MM.1S (cell line): ENCODE data around the gene MYPN.

Source experiments
- DNase-seq: peaks from one replicate; pipeline ENCODE4 v3.0.0-alpha.2; 2015
- H2AFZ ChIP-seq: fragments of 300-600 bp; sonication (generic); 2 replicates; pipeline ENCODE4 v1.6.0; 2016; ENCODE audit warnings: antibody characterized with exemption, low read length
- H3F3A ChIP-seq: fragments of 300-600 bp; sonication (generic); 2 replicates; pipeline ENCODE4 v1.6.1; 2016; ENCODE audit warnings: mild to moderate bottlenecking, antibody characterized with exemption, low read length, moderate library complexity, mixed read lengths; ENCODE audit not compliant: insufficient read depth
- H3K27ac ChIP-seq: fragments of 300-600 bp; sonication (generic); 2 replicates; pipeline ENCODE4 v1.5.1; 2016; ENCODE audit warnings: mild to moderate bottlenecking, low read length
- H3K27me3 ChIP-seq: fragments of 300-600 bp; sonication (generic); replicated peaks from 2 replicates; pipeline ENCODE4 v1.6.0; 2016; ENCODE audit warnings: low read length; ENCODE audit not compliant: insufficient read depth
- H3K36me3 ChIP-seq: fragments of 300-600 bp; sonication (generic); replicated peaks from 2 replicates; pipeline ENCODE4 v1.6.1; 2016; ENCODE audit warnings: mild to moderate bottlenecking, low read length, mixed read lengths; ENCODE audit not compliant: insufficient read depth
- H3K4me1 ChIP-seq: fragments of 300-600 bp; sonication (generic); 2 replicates; pipeline ENCODE4 v1.6.1; 2016; ENCODE audit warnings: low read length, mixed read lengths
- H3K4me2 ChIP-seq: fragments of 300-600 bp; sonication (generic); 2 replicates; pipeline ENCODE4 v1.6.0; 2016; ENCODE audit warnings: low read depth, low read length
- H3K4me3 ChIP-seq: fragments of 300-600 bp; sonication (generic); 2 replicates; pipeline ENCODE4 v1.5.1; 2016; ENCODE audit warnings: low read length, mixed read lengths
- H3K79me2 ChIP-seq: fragments of 300-600 bp; sonication (generic); 2 replicates; pipeline ENCODE4 v1.6.1; 2016; ENCODE audit warnings: mixed run types, low read length, mixed read lengths
- H3K9ac ChIP-seq: fragments of 300-600 bp; sonication (generic); 2 replicates; pipeline ENCODE4 v1.6.1; 2016; ENCODE audit warnings: low read length, mixed read lengths
- H3K9me2 ChIP-seq: fragments of 300-600 bp; sonication (generic); replicated peaks from 2 replicates; pipeline ENCODE4 v1.6.1; 2016; ENCODE audit warnings: mild to moderate bottlenecking, low read length, mixed read lengths; ENCODE audit not compliant: insufficient read depth
- H3K9me3 ChIP-seq: fragments of 300-600 bp; sonication (generic); replicated peaks from 2 replicates; pipeline ENCODE4 v1.6.1; 2016; ENCODE audit warnings: mild to moderate bottlenecking, low read length, mixed read lengths; ENCODE audit not compliant: insufficient read depth
- H4K20me1 ChIP-seq: fragments of 300-600 bp; sonication (generic); 2 replicates; pipeline ENCODE4 v1.6.1; 2016; ENCODE audit warnings: mild to moderate bottlenecking, low read length, moderate library complexity, mixed read lengths; ENCODE audit not compliant: insufficient read depth
- CTCF ChIP-seq: fragments of 300-600 bp; sonication (generic); IDR thresholded peaks from 2 replicates; pipeline ENCODE4 v1.5.1; 2016; ENCODE audit warnings: antibody characterized with exemption, low read length, mixed read lengths
- EZH2 ChIP-seq: fragments of 300-600 bp; sonication (generic); optimal IDR thresholded peaks from 2 replicates; pipeline ENCODE3; 2017; ENCODE audit warnings: low read depth, mild to moderate bottlenecking, antibody characterized with exemption, low read length, mixed read lengths
- EZH2phosphoT487 ChIP-seq: fragments of 300-600 bp; sonication (generic); IDR thresholded peaks from 2 replicates; pipeline ENCODE4 v1.6.1; 2018; ENCODE audit warnings: antibody characterized with exemption, low read length

MYPN gene

GRCh38 chr10:68073631-68074030 is 35.7 kb upstream of the MYPN start:
- Histone ChIP-seq H3K4me3 (peak overlapping the region; percentile 98), H3K36me3 (no peaks in the 10 kb centered on the region), H3K4me1 (peaks cover 16% of the 10 kb centered on the region), H3K4me2 (peak overlapping the region; percentile 84), H3K9ac (peak overlapping the region; percentile 88; the same call in 1 of the 2 replicates), H4K20me1 (no peaks in the 10 kb centered on the region), H3K27ac (no peak overlapping the region), H3K79me2 (peaks cover 44% of the 10 kb centered on the region), H3K9me2 (no peaks in the 10 kb centered on the region), H3K9me3 (no peaks in the 10 kb centered on the region), H3K27me3 (no peaks in the 10 kb centered on the region), H2AFZ (peak overlapping the region; percentile 97; the same call in 1 of the 2 replicates), H3F3A (peaks cover 4% of the 10 kb centered on the region; the same call in 1 of the 2 replicates)
- no peak for DNase-seq
- TF ChIP-seq EZH2 (no peak), EZH2phosphoT487 (no peak), CTCF (no peak)

GRCh38 chr10:68074031-68074774 is 35.1 kb upstream of the MYPN start:
- H3K4me3 ChIP-seq = peak overlapping the region; percentile 98
- no peaks in the 10 kb centered on the region for H3K9me3 ChIP-seq
- DNase-seq = no peak
- no peaks in the 10 kb centered on the region for H3K27me3 ChIP-seq
- H2AFZ ChIP-seq = peak overlapping the region; percentile 97
- H4K20me1 ChIP-seq = no peaks in the 10 kb centered on the region
- peak overlapping the region; percentile 78; the same call in 1 of the 2 replicates for H3K27ac ChIP-seq
- H3K4me2 ChIP-seq = peak overlapping the region; percentile 84
- peaks cover 16% of the 10 kb centered on the region for H3K4me1 ChIP-seq
- H3F3A ChIP-seq = peaks cover 4% of the 10 kb centered on the region; the same call in 1 of the 2 replicates
- TF ChIP-seq EZH2phosphoT487 = no peak
- no peak for TF ChIP-seq EZH2
- no peak for TF ChIP-seq CTCF
- no peaks in the 10 kb centered on the region for H3K36me3 ChIP-seq
- peak overlapping the region; percentile 88 for H3K9ac ChIP-seq
- peaks cover 43% of the 10 kb centered on the region for H3K79me2 ChIP-seq
- no peaks in the 10 kb centered on the region for H3K9me2 ChIP-seq

DNA sequence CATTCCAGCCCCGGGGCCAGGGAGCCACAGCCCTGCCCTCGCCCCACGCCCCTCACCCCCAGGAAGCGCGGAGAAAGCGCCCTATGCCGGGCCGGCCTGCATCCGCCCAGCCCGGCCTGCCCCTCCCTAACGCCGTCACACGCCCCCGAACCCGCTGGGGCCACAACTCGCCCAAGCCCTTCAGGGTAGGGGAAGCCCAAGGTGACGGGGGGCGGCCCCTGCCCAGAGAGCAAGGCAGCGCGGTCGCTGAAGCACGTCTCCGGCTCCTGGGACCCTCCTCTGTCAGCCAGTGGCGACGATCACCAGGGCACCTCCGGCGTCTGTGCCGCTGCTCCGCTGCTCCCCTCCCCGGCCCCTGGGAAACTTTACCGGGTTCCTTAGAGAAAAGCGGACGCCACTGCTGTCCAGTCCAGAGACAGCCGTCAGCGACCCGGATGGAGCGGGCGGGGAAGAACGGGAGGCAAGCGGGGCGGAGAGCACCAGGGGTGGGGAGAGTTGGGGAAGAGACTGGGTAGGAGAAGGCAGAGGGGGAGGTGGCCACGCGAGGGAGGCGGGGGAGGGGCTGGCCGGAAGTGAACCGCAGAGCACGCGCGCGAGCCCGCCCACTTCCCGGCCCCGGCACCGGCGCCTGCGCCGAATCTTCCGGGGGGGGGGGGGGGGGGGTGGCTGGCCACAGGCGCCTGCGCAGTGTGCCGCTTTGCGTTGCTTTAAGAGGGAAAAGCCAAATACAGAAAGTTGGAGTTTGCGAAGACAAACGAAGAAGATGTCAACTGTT is 34.3 kb upstream of the MYPN start, which contains the start of gene HERC4:
TSS of gene HERC4 (minus strand) at position 509 of the 775 bp plus-strand sequence. CDS start 2,175 bp downstream, outside the sequence.
- DNase-seq = peak; percentile 85
- Histone ChIP-seq H3K4me3 (peak within 1 kb of the TSS; percentile 98), H3K9me3 (no peaks in the 10 kb centered on the region), H3K27ac (peak within 1 kb of the TSS; percentile 78; the same call in 1 of the 2 replicates), H3K27me3 (no peaks in the 10 kb centered on the region), H3K9me2 (no peaks in the 10 kb centered on the region), H3K9ac (peak within 1 kb of the TSS; percentile 88), H3F3A (peaks cover 4% of the 10 kb centered on the region; the same call in 1 of the 2 replicates), H3K4me2 (peak within 1 kb of the TSS; percentile 84), H4K20me1 (no peaks in the 10 kb centered on the region), H3K4me1 (peaks cover 16% of the 10 kb centered on the region), H2AFZ (peak within 1 kb of the TSS; percentile 97), H3K36me3 (no peaks in the 10 kb centered on the region), H3K79me2 (peaks cover 43% of the 10 kb centered on the region)
- TF ChIP-seq EZH2phosphoT487 (no peak), CTCF (no peak), EZH2 (no peak)
